K562 (cell line): ENCODE results near the gene CS. TPM values are rescaled to one million over a fixed set of nuclear protein-coding genes. Genes with fewer than 3 reads are reported as not detected.

Experiments used
- ATF7 ChIP-seq: fragments of 450-650 bp; IDR thresholded peaks from 2 replicates; pipeline ENCODE4 v1.7.1; 2014; ENCODE audit warnings: mild to moderate bottlenecking, moderate library complexity
- CEBPZ ChIP-seq: fragments of 150-350 bp; IDR thresholded peaks from 2 replicates; pipeline ENCODE4 v1.6.1; 2014; ENCODE audit warnings: low read depth, mild to moderate bottlenecking, low read length, borderline replicate concordance
- GTF2E2 ChIP-seq: fragments of 200-800 bp; sonication (Bioruptor generic); IDR thresholded peaks from 2 replicates; pipeline ENCODE4 v1.6.1; 2016; ENCODE audit warnings: missing genetic modification characterization, missing compliant biosample characterization
- HIVEP1 ChIP-seq: fragments of 250-450 bp; sonication (Bioruptor Pico); IDR thresholded peaks from 2 replicates; pipeline ENCODE4 v1.4.0; 2020; ENCODE audit warnings: mild to moderate bottlenecking
- KAT2B ChIP-seq: IDR thresholded peaks from one replicate; pipeline ENCODE4 v1.6.1; 2012; ENCODE audit warnings: low read depth, mild to moderate bottlenecking, control low read depth, inconsistent platforms, low read length, moderate library complexity
- MEIS2 ChIP-seq: fragments of 450-650 bp; IDR thresholded peaks from 2 replicates; pipeline ENCODE4 v1.6.1; 2014; ENCODE audit warnings: mild to moderate bottlenecking; ENCODE audit not compliant: partially characterized antibody
- PTBP1 ChIP-seq: fragments of 200-400 bp; formaldehyde crosslinking; IDR thresholded peaks from 2 replicates; pipeline ENCODE4 v1.6.1; 2017; ENCODE audit warnings: low read depth, low read length
- RBM14 ChIP-seq: fragments of 200-400 bp; formaldehyde crosslinking; IDR thresholded peaks from 2 replicates; pipeline ENCODE4 v1.6.1; 2018; ENCODE audit warnings: low read depth, mild to moderate bottlenecking, low read length, moderate library complexity, borderline replicate concordance; ENCODE audit not compliant: insufficient read depth
- SNRNP70 ChIP-seq: fragments of 200-400 bp; formaldehyde crosslinking; optimal IDR thresholded peaks from 2 replicates; pipeline ENCODE3; 2017; ENCODE audit warnings: low read depth, low read length
- SRSF3 ChIP-seq: fragments of 200-400 bp; formaldehyde crosslinking; IDR thresholded peaks from 2 replicates; pipeline ENCODE4 v1.6.1; 2016; ENCODE audit warnings: mild to moderate bottlenecking, low read length, moderate library complexity; ENCODE audit not compliant: insufficient read depth
- ZBTB8A ChIP-seq: fragments of 450-650 bp; IDR thresholded peaks from 2 replicates; pipeline ENCODE4 v1.6.1; 2018; ENCODE audit warnings: mild to moderate bottlenecking, moderate library complexity; ENCODE audit not compliant: partially characterized antibody
- ZNF134 ChIP-seq: fragments of 250-450 bp; sonication (Bioruptor Pico); conservative IDR thresholded peaks from 2 replicates; pipeline ENCODE4 v1.4.0; 2020
- ZNF146 ChIP-seq: IDR thresholded peaks from one replicate; pipeline ENCODE4 v1.6.1; 2018; ENCODE audit warnings: missing compliant biosample characterization; ENCODE audit not compliant: unreplicated experiment
- ZNF316 ChIP-seq: fragments of 450-650 bp; IDR thresholded peaks from 2 replicates; pipeline ENCODE4 v1.6.1; 2016
- ZNF740 ChIP-seq, 3 experiments: fragments of 200-800 bp in 1 of 3; sonication (Bioruptor generic) in 1 of 3; sonication (generic) in 1 of 3; formaldehyde crosslinking in 1 of 3; IDR thresholded peaks; 2 replicates each; pipeline versions ENCODE4 v1.6.1 to v1.8.0; 2016 to 2022; ENCODE audit warnings: mild to moderate bottlenecking in 2 of 3, missing compliant biosample characterization in 2 of 3, missing genetic modification characterization in 2 of 3, missing genetic modification reagents in 1 of 3
- polyA plus RNA-seq, 8 experiments: library from polyadenylated mRNA; depleted of rRNA in 4 of 8; stranded (reverse) in 5 of 8; unstranded in 3 of 8; fragments of >200 nt; fragmentation: Nextera tagmentation in 2 of 8; fragmentation: Illumina TruSeq in 1 of 8; extraction: Ambion mirVana in 2 of 8; extraction: Trizol in 1 of 8; gene quantifications; 2 replicates each; pipeline versions ENCODE4 v1.2.1 to v1.2.3, GENCODE V29; 2011 to 2014; ENCODE audit warnings: inconsistent platforms in 1 of 8, missing spikeins in 1 of 8
- total RNA-seq, 7 experiments: library from RNA; depleted of rRNA in 6 of 7; stranded (reverse); fragments of >200 nt in 6 of 7; fragmentation: Illumina TruSeq in 2 of 7; extraction: Trizol in 2 of 7; gene quantifications; 2 replicates each; pipeline versions ENCODE4 v1.2.1 to v1.2.3, GENCODE V29; 2011 to 2021; ENCODE audit warnings: low replicate concordance in 1 of 7
- TF ChIP-seq, protein P1 (sequence below): sonication (generic); formaldehyde crosslinking; IDR thresholded peaks from 2 replicates; pipeline ENCODE4 v1.4.0; 2020; ENCODE audit warnings: mild to moderate bottlenecking, missing genetic modification reagents
- TF ChIP-seq, protein P2 (sequence below): sonication (generic); formaldehyde crosslinking; IDR thresholded peaks from 2 replicates; pipeline ENCODE4 v1.8.0; 2022; ENCODE audit warnings: mild to moderate bottlenecking, low read depth, missing genetic modification reagents
- TF ChIP-seq, protein P3 (sequence below): sonication (generic); formaldehyde crosslinking; IDR thresholded peaks from 2 replicates; pipeline ENCODE4 v1.8.1; 2022; ENCODE audit warnings: missing genetic modification reagents

The CS gene
- total and polyA plus RNA-seq, 9 of the 15 experiments (the other 6 are each of a cell fraction or from before 2014, with no cell fraction given): 99.9 to 390 (median 149) TPM

DNA sequence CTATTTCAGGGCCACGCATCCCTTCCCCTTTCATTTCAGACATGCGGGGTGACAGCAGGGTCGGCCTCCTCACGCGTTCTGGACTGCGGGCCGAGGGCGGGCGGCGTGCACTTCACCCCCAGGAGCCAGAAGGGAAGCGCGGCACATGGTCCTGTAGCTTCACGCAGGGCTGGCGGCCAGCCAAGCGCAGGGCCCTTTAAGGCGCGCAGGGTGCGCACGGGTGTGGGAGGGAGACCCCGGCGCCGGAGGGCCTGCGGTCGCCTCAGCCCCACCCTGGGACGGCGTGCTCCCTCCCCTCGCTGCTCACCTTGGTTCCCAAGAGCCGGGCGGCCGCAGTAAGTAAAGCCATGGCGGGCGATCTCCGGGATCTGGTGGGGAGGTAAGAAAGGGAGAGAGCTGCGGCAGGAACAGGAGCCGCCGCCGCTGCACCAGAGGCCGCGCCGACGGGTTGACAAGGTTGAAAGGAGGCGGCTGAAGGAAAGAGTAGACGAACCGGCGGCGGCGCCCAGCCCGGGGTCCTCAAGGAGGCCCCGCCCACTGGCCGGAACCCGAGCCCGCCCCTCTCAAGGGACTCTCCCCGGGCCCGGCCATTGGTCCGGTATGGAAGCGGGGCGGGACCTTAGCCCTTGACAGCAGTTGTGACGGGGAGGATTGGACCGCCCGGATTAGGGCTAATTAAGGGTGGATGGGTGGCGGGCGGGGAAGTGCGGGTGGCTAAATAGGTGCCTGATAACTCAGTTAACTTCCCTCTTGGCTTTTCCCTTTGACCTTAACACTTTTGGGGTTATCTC is at the start of gene CS (continued):
- TF ChIP-seq RBM14: no peak
- TF ChIP-seq, protein P1, sequence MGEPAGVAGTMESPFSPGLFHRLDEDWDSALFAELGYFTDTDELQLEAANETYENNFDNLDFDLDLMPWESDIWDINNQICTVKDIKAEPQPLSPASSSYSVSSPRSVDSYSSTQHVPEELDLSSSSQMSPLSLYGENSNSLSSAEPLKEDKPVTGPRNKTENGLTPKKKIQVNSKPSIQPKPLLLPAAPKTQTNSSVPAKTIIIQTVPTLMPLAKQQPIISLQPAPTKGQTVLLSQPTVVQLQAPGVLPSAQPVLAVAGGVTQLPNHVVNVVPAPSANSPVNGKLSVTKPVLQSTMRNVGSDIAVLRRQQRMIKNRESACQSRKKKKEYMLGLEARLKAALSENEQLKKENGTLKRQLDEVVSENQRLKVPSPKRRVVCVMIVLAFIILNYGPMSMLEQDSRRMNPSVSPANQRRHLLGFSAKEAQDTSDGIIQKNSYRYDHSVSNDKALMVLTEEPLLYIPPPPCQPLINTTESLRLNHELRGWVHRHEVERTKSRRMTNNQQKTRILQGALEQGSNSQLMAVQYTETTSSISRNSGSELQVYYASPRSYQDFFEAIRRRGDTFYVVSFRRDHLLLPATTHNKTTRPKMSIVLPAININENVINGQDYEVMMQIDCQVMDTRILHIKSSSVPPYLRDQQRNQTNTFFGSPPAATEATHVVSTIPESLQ: peak; percentile 80; the same call in 1 of the 2 replicates
- no peak for TF ChIP-seq ZNF134
- no peak for TF ChIP-seq SNRNP70
- no peak for TF ChIP-seq ZNF146 (CRISPR knock-in tag)
- TF ChIP-seq ZNF740 (CRISPR knock-in tag; IDR thresholded peaks at IDR 0.05): 0 out of 2 replicates have a peak, but pooled peaks have one; percentile 23
- TF ChIP-seq ZNF740 (tag; IDR thresholded peaks at IDR 0.05): no peak
- TF ChIP-seq ZBTB8A: no peak
- TF ChIP-seq ZNF316: no peak
- no peak for TF ChIP-seq HIVEP1 (CRISPR knock-in tag)
- TF ChIP-seq PTBP1: no peak
- TF ChIP-seq, protein P2, sequence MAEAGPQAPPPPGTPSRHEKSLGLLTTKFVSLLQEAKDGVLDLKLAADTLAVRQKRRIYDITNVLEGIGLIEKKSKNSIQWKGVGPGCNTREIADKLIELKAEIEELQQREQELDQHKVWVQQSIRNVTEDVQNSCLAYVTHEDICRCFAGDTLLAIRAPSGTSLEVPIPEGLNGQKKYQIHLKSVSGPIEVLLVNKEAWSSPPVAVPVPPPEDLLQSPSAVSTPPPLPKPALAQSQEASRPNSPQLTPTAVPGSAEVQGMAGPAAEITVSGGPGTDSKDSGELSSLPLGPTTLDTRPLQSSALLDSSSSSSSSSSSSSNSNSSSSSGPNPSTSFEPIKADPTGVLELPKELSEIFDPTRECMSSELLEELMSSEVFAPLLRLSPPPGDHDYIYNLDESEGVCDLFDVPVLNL: no peak
- no peak for TF ChIP-seq SRSF3
- TF ChIP-seq MEIS2: peak; percentile 74
- TF ChIP-seq CEBPZ: no peak
- TF ChIP-seq ATF7: peak; percentile 67
- no peak for TF ChIP-seq KAT2B
- TF ChIP-seq, protein P3, sequence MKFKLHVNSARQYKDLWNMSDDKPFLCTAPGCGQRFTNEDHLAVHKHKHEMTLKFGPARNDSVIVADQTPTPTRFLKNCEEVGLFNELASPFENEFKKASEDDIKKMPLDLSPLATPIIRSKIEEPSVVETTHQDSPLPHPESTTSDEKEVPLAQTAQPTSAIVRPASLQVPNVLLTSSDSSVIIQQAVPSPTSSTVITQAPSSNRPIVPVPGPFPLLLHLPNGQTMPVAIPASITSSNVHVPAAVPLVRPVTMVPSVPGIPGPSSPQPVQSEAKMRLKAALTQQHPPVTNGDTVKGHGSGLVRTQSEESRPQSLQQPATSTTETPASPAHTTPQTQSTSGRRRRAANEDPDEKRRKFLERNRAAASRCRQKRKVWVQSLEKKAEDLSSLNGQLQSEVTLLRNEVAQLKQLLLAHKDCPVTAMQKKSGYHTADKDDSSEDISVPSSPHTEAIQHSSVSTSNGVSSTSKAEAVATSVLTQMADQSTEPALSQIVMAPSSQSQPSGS (CRISPR knock-in tag): no peak
- peak; percentile 93 for TF ChIP-seq GTF2E2 (tag)
